ENCODE measurements around the gene ZNF25. TPM values are rescaled to one million over a fixed set of nuclear protein-coding genes. Genes with fewer than 3 reads are reported as not detected.

ZNF25 gene
- total and polyA plus RNA-seq, 2 experiments from 2014 or later: 2.6 to 5.7 TPM

DNA sequence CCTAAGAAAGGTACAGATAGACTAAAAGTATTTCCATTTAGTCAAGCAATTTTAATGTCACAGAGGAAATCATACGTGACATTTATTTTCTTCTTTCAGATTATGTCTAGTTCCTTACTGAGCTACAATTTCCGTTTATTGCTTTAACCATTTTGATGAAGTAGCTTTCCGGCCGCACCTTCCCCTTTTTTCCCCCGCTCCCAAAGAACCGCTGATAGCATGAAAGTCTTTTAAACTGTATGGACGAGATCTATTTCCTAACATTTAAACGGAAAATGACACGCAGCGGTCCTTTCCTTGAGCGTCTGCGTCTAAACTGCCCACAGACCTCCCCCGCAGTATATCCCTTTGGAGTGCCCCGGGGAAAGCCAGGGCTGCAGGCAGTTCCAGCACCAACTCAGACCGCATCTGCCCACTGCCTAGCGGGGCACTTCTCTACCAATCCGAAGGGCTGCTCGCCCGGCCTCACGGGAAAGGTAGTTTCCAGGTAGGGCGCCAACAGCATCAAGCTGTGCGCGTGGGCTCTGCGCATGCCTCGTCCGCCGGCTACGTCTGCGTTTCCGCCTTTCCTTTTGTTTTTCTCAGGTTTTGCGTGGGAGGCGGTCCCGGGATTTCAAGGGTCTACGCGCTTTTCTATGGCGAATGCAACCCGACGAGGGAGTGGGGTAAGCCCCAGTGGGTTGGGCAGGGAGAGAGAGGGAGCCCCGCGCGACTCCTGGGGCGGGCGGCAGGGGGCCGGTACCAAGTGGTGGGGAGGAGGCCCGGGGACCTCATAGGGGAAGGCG, 33.9 kb upstream of the ZNF25 start, which contains the start of gene ZNF33A:
Gene ZNF33A (plus strand): TSS at position 557 of the 785 bp plus-strand sequence. CDS start 1,667 bp downstream, outside the sequence.
- H3K9me3 ChIP-seq (ENCODE audit: low read depth): no peaks in the 10 kb centered on the region
- peak; percentile 97 for DNase-seq (ENCODE audit: low spot score)
- peak within 1 kb of the TSS; percentile 77 for H3K4me2 ChIP-seq
- TF ChIP-seq, protein P1, sequence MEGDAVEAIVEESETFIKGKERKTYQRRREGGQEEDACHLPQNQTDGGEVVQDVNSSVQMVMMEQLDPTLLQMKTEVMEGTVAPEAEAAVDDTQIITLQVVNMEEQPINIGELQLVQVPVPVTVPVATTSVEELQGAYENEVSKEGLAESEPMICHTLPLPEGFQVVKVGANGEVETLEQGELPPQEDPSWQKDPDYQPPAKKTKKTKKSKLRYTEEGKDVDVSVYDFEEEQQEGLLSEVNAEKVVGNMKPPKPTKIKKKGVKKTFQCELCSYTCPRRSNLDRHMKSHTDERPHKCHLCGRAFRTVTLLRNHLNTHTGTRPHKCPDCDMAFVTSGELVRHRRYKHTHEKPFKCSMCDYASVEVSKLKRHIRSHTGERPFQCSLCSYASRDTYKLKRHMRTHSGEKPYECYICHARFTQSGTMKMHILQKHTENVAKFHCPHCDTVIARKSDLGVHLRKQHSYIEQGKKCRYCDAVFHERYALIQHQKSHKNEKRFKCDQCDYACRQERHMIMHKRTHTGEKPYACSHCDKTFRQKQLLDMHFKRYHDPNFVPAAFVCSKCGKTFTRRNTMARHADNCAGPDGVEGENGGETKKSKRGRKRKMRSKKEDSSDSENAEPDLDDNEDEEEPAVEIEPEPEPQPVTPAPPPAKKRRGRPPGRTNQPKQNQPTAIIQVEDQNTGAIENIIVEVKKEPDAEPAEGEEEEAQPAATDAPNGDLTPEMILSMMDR (IDR thresholded peaks at IDR 0.05; ENCODE audit: poor library complexity): peak; percentile 4
- TF ChIP-seq EZH2 (IDR thresholded peaks at IDR 0.05; ENCODE audit: borderline replicate concordance): no peak
- no peaks in the 10 kb centered on the region for H3K27me3 ChIP-seq
- H3K9me2 ChIP-seq (replicated peaks; ENCODE audit: insufficient read depth): no peaks in the 10 kb centered on the region
- peak within 1 kb of the TSS; percentile 47 for H3K4me3 ChIP-seq
- WGBS (ENCODE audit: low lambda C conversion rate, missing lambda C conversion rate): 1% methylated on average over 42 of the region's 46 CpGs
- peak within 1 kb of the TSS; percentile 79 for H2AFZ ChIP-seq
- H3K27ac ChIP-seq: peak within 1 kb of the TSS; percentile 96
- no peaks in the 10 kb centered on the region for H3K36me3 ChIP-seq (replicated peaks; ENCODE audit: insufficient read depth, low read depth)
- H4K20me1 ChIP-seq (ENCODE audit: insufficient read depth, poor library complexity, severe bottlenecking): no peaks in the 10 kb centered on the region
- H3K79me2 ChIP-seq: peaks cover 37% of the 10 kb centered on the region
- peaks cover 6% of the 10 kb centered on the region for H3K4me1 ChIP-seq (ENCODE audit: insufficient read depth)

DNA sequence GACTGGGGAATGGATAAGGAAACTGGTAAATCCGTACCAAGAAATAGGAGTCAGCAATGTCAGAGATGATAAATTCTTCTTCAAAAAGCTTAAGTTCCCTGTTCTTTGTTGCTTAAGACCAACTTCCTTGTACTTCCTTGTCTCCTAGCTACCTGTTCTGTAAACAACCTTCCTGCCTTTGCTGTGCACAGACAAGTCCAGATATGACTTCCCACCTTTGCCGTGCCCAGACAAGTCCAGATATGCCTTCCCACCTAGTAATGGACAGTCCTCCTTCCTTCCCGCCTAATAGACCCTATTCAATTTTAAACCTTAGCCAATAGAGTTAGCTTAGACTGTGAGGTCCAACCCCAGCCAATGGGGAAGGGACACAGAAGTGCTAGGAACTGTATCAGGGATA, 31.5 kb upstream of the ZNF25 start:
- TF ChIP-seq EZH2phosphoT487 (IDR thresholded peaks at IDR 0.05; ENCODE audit: low read depth, severe bottlenecking, unreplicated experiment) (no peak), EZH2 (IDR thresholded peaks at IDR 0.05; ENCODE audit: borderline replicate concordance) (no peak)
- TF ChIP-seq, protein P1 (IDR thresholded peaks at IDR 0.05; ENCODE audit: poor library complexity): no peak
- Histone ChIP-seq H2AFZ (no peak overlapping the region), H3K4me3 (no peak overlapping the region), H3K9me2 (replicated peaks; ENCODE audit: insufficient read depth) (no peaks in the 10 kb centered on the region), H3K79me2 (peaks cover 17% of the 10 kb centered on the region), H3K27ac (no peak overlapping the region), H3K27me3 (no peaks in the 10 kb centered on the region), H4K20me1 (ENCODE audit: insufficient read depth, poor library complexity, severe bottlenecking) (no peaks in the 10 kb centered on the region), H3K4me1 (ENCODE audit: insufficient read depth) (peaks cover 6% of the 10 kb centered on the region), H3K36me3 (replicated peaks; ENCODE audit: insufficient read depth, low read depth) (no peaks in the 10 kb centered on the region), H3K9me3 (ENCODE audit: low read depth) (no peaks in the 10 kb centered on the region), H3K4me2 (no peak overlapping the region)
- WGBS (ENCODE audit: low lambda C conversion rate, missing lambda C conversion rate): 78% methylated on average over 3 of the region's 3 CpGs
- DNase-seq (ENCODE audit: low spot score): no peak

DNA sequence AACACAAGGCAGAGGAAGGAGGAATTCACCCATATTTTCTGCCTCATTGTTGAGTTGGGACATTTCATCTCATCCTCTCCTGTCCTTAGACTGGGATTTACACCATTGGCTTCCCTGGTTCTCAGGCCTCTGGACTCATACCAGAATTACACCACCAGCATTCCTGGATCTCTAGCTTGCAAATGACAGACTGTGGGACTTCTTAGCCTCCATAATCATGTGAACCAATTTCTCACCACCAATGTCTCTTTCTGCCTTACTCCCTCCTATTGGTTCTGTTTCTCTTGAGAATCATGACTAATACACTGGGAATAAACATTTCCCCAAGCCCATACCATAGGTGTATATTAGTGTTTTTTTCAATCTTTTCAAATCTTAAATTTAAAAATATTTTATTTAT, 31.1 kb upstream of the ZNF25 start:
- Histone ChIP-seq H3K9me3 (ENCODE audit: low read depth) (no peaks in the 10 kb centered on the region), H3K27me3 (no peaks in the 10 kb centered on the region), H3K79me2 (peaks cover 13% of the 10 kb centered on the region), H3K9me2 (replicated peaks; ENCODE audit: insufficient read depth) (no peaks in the 10 kb centered on the region), H3K4me3 (no peak overlapping the region), H3K4me1 (ENCODE audit: insufficient read depth) (peaks cover 6% of the 10 kb centered on the region), H3K4me2 (no peak overlapping the region), H4K20me1 (ENCODE audit: insufficient read depth, poor library complexity, severe bottlenecking) (no peaks in the 10 kb centered on the region), H3K36me3 (replicated peaks; ENCODE audit: insufficient read depth, low read depth) (no peaks in the 10 kb centered on the region), H2AFZ (no peak overlapping the region), H3K27ac (no peak overlapping the region)
- no peak for DNase-seq (ENCODE audit: low spot score)
- TF ChIP-seq, protein P1 (IDR thresholded peaks at IDR 0.05; ENCODE audit: poor library complexity): no peak
- TF ChIP-seq EZH2 (IDR thresholded peaks at IDR 0.05; ENCODE audit: borderline replicate concordance): no peak
- no peak for TF ChIP-seq EZH2phosphoT487 (IDR thresholded peaks at IDR 0.05; ENCODE audit: low read depth, severe bottlenecking, unreplicated experiment)

Measured in hepatocyte (in vitro differentiated cells).